ENCODE results near the gene KIRREL1. TPM values are rescaled to one million over a fixed set of nuclear protein-coding genes. Genes with fewer than 3 reads are reported as not detected.

KIRREL1 gene
- total and polyA plus RNA-seq, 4 experiments from 2014 or later = not detected

DNA sequence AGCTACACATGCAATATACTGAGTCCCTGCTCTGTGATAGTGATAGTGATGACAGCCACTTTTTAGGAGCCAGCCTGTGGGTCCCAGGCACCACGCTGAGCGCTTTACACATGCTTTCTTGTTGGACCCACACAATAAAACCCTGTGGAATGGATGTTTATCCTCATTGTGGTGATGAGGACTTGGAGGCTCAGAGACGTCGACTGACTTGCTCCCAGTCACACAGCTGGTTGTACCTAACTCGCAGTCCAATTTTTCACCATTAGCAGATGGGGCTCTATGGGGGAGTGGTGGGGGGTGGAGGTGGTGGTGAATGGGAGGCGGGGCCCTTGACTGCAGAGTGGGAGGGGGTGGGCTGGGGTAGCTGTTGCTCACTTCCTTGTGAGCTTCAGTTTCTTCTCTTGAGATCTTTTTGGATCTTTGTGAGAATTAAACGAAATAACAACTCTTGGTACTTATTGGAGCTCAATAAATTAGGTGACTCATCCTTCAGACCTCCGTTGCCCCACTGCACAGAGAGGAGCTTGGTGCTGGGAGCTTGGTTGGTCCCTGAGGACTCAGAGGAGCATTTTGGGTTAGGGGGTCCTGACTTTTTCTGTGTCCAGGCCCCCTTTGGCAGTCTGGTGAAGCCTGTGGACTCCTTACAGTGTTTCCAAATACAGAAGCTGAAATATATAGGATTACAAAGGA, 125.4 kb downstream of the KIRREL1 start:
- peaks cover 11% of the 10 kb centered on the region for H3K4me1 ChIP-seq (ENCODE audit: insufficient read depth, low read length)
- DNase-seq = no peak
- no peak overlapping the region for H3K27ac Mint-ChIP-seq
- peaks cover 10% of the 10 kb centered on the region for H3K27me3 ChIP-seq (ENCODE audit: insufficient read depth, low read length)
- H3K9me3 Mint-ChIP-seq = no peaks in the 10 kb centered on the region
- no peaks in the 10 kb centered on the region for H3K36me3 Mint-ChIP-seq
- no peaks in the 10 kb centered on the region for H3K9me3 ChIP-seq (ENCODE audit: control insufficient read depth in 1 of 2, low read length in 2 of 2)
- no peak overlapping the region for H3K27ac ChIP-seq (ENCODE audit: low read depth, low read length)
- POLR2A ChIA-PET (ENCODE audit: partially characterized antibody) = no interaction called here
- intact Hi-C loops (cut with micrococcal nuclease) = no loop called here
- H3K4me3 ChIP-seq (ENCODE audit: low read length in 2 of 2) = no peak overlapping the region
- H3K4me3 Mint-ChIP-seq = peak overlapping the region in 1 of 8 donors; percentile 78
- peaks cover 26 to 50% of the 10 kb centered on the region in 2 donors for H3K27me3 Mint-ChIP-seq
- H3K4me1 Mint-ChIP-seq = peaks cover 7 to 9% (median 7%) of the 10 kb centered on the region in 4 donors
- H3K36me3 ChIP-seq (ENCODE audit: insufficient read depth, low read length) = no peaks in the 10 kb centered on the region
- CTCF ChIA-PET (ENCODE audit: partially characterized antibody) = interaction anchor here (1.2 to 7.7 kb wide), 6 partner anchors 9 to 539 kb away, joined by 3 to 89 read pairs (median 6); a partner anchor contains a TSS

DNA sequence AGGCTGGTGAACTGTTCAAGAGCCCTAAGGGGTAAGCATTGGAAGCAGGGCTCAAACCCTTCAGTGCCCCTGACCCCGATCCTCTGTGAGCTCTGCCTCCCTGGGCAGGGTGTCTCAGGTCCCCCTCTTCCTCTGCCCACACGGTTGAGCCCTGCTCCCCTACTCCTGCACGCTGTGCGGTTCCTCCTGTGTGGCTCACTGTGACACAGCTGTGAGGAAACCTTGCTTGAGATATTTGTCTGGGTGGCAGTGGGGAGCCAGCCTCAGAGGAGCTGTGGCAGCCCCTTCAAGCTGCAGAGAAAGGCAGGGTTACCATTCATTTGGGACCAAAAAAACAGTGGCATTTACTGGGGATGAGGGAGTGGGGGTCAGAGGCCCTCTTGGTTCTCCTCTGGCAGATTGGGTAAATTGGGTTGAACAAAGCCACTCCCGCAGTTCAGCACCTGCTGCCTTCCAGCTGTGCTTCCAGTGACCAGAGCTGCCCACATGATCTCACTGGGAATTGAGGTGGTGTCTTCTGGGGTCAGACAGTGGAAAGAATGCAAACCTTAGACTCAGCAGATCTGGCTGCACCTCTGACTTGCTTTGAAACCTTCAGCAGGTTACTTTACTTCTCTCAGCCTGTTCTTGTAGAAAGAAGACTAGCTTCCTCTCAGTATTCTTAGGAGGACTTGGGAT, 126.7 kb downstream of the KIRREL1 start:
- intact Hi-C loops (cut with micrococcal nuclease) = loop anchor here (10.0 kb wide), 1 partner anchor 955 kb away; the partner anchor contains the start of gene AIM2
- Mint-ChIP-seq H3K4me3 (no peak overlapping the region), H3K27ac (no peak overlapping the region), H3K36me3 (no peaks in the 10 kb centered on the region), H3K4me1 (peaks cover 4 to 10% (median 7%) of the 10 kb centered on the region in 4 donors), H3K9me3 (no peaks in the 10 kb centered on the region), H3K27me3 (peaks cover 24 to 47% of the 10 kb centered on the region in 2 donors)
- DNase-seq = no peak
- peaks cover 14% of the 10 kb centered on the region for H3K27me3 ChIP-seq (ENCODE audit: insufficient read depth, low read length)
- ChIA-PET CTCF (ENCODE audit: partially characterized antibody) (interaction anchor here (1.2 to 7.7 kb wide), 6 partner anchors 10 to 952 kb away, joined by 4 to 89 read pairs (median 7); no protein-coding TSS in a partner anchor), POLR2A (ENCODE audit: partially characterized antibody) (no interaction called here)
- H3K9me3 ChIP-seq (ENCODE audit: control insufficient read depth in 1 of 2, low read length in 2 of 2) = no peaks in the 10 kb centered on the region
- H3K4me1 ChIP-seq (ENCODE audit: insufficient read depth, low read length) = peaks cover 11% of the 10 kb centered on the region
- no peaks in the 10 kb centered on the region for H3K36me3 ChIP-seq (ENCODE audit: insufficient read depth, low read length)
- no peak overlapping the region for H3K27ac ChIP-seq (ENCODE audit: low read depth, low read length)
- H3K4me3 ChIP-seq (ENCODE audit: low read length in 2 of 2) = no peak overlapping the region

DNA sequence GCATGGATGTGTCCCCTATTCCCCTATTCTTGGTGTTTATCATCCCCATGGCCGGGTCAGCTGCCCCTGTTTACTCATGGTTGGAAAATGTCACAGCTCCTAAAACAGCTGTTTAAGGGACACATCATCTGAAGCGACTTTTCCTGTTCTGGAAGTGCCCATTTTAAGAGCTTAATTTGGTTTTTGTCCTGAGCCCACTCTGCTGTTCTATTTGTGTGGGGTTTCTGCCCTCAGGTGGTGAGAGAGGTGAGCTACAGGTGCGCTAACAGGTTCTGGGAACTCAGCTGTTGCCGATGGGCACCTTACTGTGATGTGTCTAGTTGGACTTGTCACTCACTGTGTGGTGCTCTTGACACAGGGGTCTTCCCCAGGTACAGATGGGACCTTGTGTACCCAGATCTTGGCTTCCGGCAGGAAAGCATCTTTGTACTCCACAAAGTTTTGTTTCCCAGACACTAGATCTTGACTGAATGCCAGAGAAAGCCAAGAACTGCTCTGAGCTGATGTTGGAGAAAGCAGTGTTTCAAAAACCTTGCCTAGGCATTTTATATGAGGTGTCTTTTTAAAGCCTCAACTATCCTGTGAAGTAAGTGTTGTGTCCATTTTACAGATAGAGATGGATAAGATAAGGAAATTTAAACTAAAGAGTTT, 128.3 kb downstream of the KIRREL1 start:
- ChIA-PET POLR2A (ENCODE audit: partially characterized antibody) (no interaction called here), CTCF (ENCODE audit: partially characterized antibody) (interaction anchor here (0.6 to 7.7 kb wide), 12 partner anchors 15 to 955 kb away, joined by 3 to 89 read pairs (median 5); partner anchors contain the start of gene AIM2)
- Mint-ChIP-seq H3K9me3 (no peaks in the 10 kb centered on the region), H3K27ac (no peak overlapping the region), H3K4me3 (no peak overlapping the region), H3K36me3 (no peaks in the 10 kb centered on the region), H3K4me1 (peaks cover 4 to 10% (median 7%) of the 10 kb centered on the region in 4 donors), H3K27me3 (peaks cover 17 to 34% of the 10 kb centered on the region in 2 donors)
- Histone ChIP-seq H3K9me3 (ENCODE audit: control insufficient read depth in 1 of 2, low read length in 2 of 2) (no peaks in the 10 kb centered on the region), H3K4me3 (ENCODE audit: low read length in 2 of 2) (no peak overlapping the region), H3K27ac (ENCODE audit: low read depth, low read length) (no peak overlapping the region), H3K36me3 (ENCODE audit: insufficient read depth, low read length) (no peaks in the 10 kb centered on the region), H3K27me3 (ENCODE audit: insufficient read depth, low read length) (peaks cover 6% of the 10 kb centered on the region), H3K4me1 (ENCODE audit: insufficient read depth, low read length) (peaks cover 11% of the 10 kb centered on the region)
- intact Hi-C loops (cut with micrococcal nuclease) = loop anchor here (10.0 kb wide), 1 partner anchor 953 kb away; the partner anchor contains the start of gene AIM2
- peak in 3 of 5 donors; percentile 3 to 17 (median 6) for DNase-seq

DNA sequence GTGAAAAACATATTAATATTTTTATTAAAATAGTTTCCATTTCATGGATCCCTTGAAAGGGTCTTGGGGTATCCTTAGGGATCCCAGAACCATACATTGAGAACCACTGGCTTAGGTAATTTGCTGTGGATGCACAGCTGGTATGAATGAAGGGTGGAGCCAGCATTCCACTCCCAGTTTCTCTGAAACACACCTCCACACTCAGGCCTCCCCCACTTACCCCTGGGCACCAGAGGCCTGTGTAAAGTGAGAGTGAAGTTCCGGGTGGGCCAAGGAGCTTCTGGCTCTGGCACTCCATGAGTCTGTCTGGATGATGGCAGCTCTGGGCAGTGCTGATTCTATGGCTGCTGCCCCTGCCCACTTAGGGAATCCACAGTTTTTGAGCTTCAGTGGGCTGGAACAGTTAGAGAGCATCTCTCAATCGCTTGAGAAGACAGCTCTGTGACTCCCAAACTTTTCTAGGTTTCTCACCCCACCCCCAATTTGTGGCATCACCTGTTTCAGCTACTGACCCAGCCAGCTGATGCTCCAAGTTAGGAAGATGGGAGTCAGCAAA, 129.5 kb downstream of the KIRREL1 start:
- H3K4me1 Mint-ChIP-seq = peaks cover 4 to 7% (median 5%) of the 10 kb centered on the region in 4 donors
- intact Hi-C loops (cut with micrococcal nuclease) = loop anchor here (10.0 kb wide), 1 partner anchor 952 kb away; the partner anchor contains the start of gene AIM2
- peaks cover 17 to 31% of the 10 kb centered on the region in 2 donors for H3K27me3 Mint-ChIP-seq
- Histone ChIP-seq H3K9me3 (ENCODE audit: control insufficient read depth in 1 of 2, low read length in 2 of 2) (no peaks in the 10 kb centered on the region), H3K4me3 (ENCODE audit: low read length in 2 of 2) (no peak overlapping the region), H3K27ac (ENCODE audit: low read depth, low read length) (no peak overlapping the region), H3K4me1 (ENCODE audit: insufficient read depth, low read length) (peaks cover 7% of the 10 kb centered on the region), H3K27me3 (ENCODE audit: insufficient read depth, low read length) (peaks cover 4% of the 10 kb centered on the region), H3K36me3 (ENCODE audit: insufficient read depth, low read length) (no peaks in the 10 kb centered on the region)
- ChIA-PET POLR2A (ENCODE audit: partially characterized antibody) (no interaction called here), CTCF (ENCODE audit: partially characterized antibody) (interaction anchor here (1.1 to 7.7 kb wide), 8 partner anchors 9 to 557 kb away, joined by 3 to 89 read pairs (median 22); no protein-coding TSS in a partner anchor)
- H3K36me3 Mint-ChIP-seq = no peaks in the 10 kb centered on the region
- no peak overlapping the region for H3K27ac Mint-ChIP-seq
- no peak overlapping the region for H3K4me3 Mint-ChIP-seq
- no peak for DNase-seq
- no peaks in the 10 kb centered on the region for H3K9me3 Mint-ChIP-seq

DNA sequence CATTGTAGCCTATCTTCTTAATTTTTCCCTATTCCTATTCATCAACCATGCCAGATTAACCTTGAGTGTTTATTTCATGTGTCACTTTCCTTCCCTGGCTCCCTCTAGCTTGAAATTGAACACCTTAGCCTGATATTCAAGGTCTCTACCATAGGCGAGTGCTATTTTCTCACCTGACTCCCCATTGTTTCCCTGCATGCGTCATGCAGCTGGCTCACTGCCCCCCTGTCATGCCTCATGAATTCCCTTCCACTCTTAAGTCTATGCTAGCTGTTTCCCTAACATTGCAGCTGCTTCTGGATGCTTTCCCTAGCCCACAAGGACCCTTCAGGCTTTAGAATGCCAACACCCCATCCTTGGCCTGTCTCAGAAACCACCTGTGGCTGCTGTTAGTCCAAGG, 130.6 kb downstream of the KIRREL1 start:
- CTCF ChIA-PET (ENCODE audit: partially characterized antibody) = interaction anchor here (1.0 to 7.7 kb wide), 17 partner anchors 9 to 948 kb away, joined by 3 to 89 read pairs (median 8); no protein-coding TSS in a partner anchor
- Histone ChIP-seq H3K4me3 (ENCODE audit: low read length in 2 of 2) (no peak overlapping the region), H3K36me3 (ENCODE audit: insufficient read depth, low read length) (no peaks in the 10 kb centered on the region), H3K9me3 (ENCODE audit: control insufficient read depth in 1 of 2, low read length in 2 of 2) (no peaks in the 10 kb centered on the region), H3K27me3 (ENCODE audit: insufficient read depth, low read length) (peaks cover 4% of the 10 kb centered on the region), H3K27ac (ENCODE audit: low read depth, low read length) (no peak overlapping the region), H3K4me1 (ENCODE audit: insufficient read depth, low read length) (no peaks in the 10 kb centered on the region)
- Mint-ChIP-seq H3K27me3 (peaks cover 17 to 23% of the 10 kb centered on the region in 2 donors), H3K27ac (no peak overlapping the region), H3K9me3 (no peaks in the 10 kb centered on the region), H3K4me1 (peaks cover 0 to 3% (median 1%) of the 10 kb centered on the region in 4 donors), H3K4me3 (no peak overlapping the region), H3K36me3 (no peaks in the 10 kb centered on the region)
- POLR2A ChIA-PET (ENCODE audit: partially characterized antibody) = no interaction called here
- no peak for DNase-seq
- intact Hi-C loops (cut with micrococcal nuclease) = loop anchor here (2.0 to 10.0 kb wide), 3 partner anchors 27 to 951 kb away; partner anchors contain the start of gene AIM2

- Mint-ChIP-seq H3K36me3 (no peaks in the 10 kb centered on the region), H3K9me3 (no peaks in the 10 kb centered on the region), H3K27me3 (peaks cover 17 to 19% of the 10 kb centered on the region in 2 donors), H3K27ac (no peak overlapping the region), H3K4me1 (peaks cover 0 to 3% (median 1%) of the 10 kb centered on the region in 4 donors), H3K4me3 (no peak overlapping the region)
- H3K36me3 ChIP-seq (ENCODE audit: insufficient read depth, low read length) = no peaks in the 10 kb centered on the region
- CTCF ChIA-PET (ENCODE audit: partially characterized antibody) = interaction anchor here (0.6 to 7.7 kb wide), 24 partner anchors 8 to 1088 kb away, joined by 3 to 89 read pairs (median 4); no protein-coding TSS in a partner anchor
- POLR2A ChIA-PET (ENCODE audit: partially characterized antibody) = interaction anchor here (1.0 kb wide), 1 partner anchor 545 kb away, joined by 3 read pairs; no protein-coding TSS in a partner anchor
- no peak overlapping the region for H3K4me3 ChIP-seq (ENCODE audit: low read length in 2 of 2)
- no peaks in the 10 kb centered on the region for H3K9me3 ChIP-seq (ENCODE audit: control insufficient read depth in 1 of 2, low read length in 2 of 2)
- no peak overlapping the region for H3K27ac ChIP-seq (ENCODE audit: low read depth, low read length)
- DNase-seq = peak; percentile 44 to 65 (median 57)
- H3K4me1 ChIP-seq (ENCODE audit: insufficient read depth, low read length) = no peaks in the 10 kb centered on the region
- intact Hi-C loops (cut with micrococcal nuclease) = loop anchor here (1.0 to 10.0 kb wide), 4 partner anchors 28 to 950 kb away; partner anchors contain the start of gene AIM2
- H3K27me3 ChIP-seq (ENCODE audit: insufficient read depth, low read length) = peaks cover 4% of the 10 kb centered on the region
Measured at GRCh38 chr1:158124999-158125398, 131.6 kb downstream of the KIRREL1 start.
